HG03196 (cell line): ENCODE data around the gene CMTM2.
A peak's percentile ranks its signal among the peaks of the same experiment; 100 is the strongest.

Experiments
- ATAC-seq: cut with Tn5 transposase; IDR thresholded peaks from one replicate; pipeline ENCODE4 v1.9.1; 2021; ENCODE audit not compliant: unreplicated experiment

CMTM2 gene

DNA sequence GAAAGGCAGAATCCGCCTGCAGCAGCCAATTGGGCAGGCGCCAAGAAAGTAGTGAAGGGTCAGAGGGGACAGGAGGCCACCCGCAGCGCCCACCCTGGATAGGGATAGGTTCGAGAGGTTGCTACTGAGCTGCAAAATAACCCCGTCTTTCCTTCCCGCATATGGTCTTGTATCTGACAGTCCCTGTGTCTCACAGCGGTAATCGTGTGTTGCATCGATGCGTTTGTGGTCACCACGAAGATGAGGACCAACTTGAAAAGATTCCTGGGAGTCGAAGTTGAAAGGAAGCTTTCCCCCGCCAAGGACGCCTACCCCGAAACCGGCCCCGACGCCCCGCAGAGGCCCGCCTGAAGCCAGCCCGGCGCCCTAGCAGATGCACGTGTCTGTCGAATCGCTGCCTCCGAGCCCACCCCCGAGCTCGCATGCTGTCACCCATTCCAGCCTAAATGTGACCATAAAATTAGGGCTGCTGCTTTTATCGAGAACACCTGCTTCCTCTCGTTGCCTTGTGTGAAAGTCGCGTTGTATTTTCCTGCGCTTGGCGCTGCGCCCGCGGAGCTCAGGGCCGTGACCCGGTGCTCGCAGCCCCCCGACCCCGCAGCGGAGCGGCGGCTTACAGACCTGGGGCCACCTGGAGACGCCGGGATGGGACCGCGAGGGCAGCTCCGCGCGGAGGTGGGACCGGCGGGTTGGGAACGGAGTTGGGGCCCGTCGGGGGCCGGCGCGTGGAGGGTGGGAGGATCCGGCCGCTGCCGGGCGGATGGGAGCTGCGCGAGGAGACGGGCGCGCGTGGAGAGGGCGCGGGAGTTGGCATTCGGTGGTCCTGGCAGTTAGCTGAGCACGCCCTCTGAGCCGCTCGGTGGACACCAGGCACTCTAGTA is at the start of gene CMTM2:
Gene CMTM2 (plus strand): TSS at position 813 of the 881 bp plus-strand sequence. CDS start 145 bp downstream, outside the sequence.
- ATAC-seq, result no peak

- ATAC-seq, result no peak
Observed at GRCh38 chr16:66529475-66529874, 49.8 kb upstream of the CMTM2 start.

GRCh38 chr16:66534376-66534799 is 44.9 kb upstream of the CMTM2 start:
- ATAC-seq, result no peak

DNA sequence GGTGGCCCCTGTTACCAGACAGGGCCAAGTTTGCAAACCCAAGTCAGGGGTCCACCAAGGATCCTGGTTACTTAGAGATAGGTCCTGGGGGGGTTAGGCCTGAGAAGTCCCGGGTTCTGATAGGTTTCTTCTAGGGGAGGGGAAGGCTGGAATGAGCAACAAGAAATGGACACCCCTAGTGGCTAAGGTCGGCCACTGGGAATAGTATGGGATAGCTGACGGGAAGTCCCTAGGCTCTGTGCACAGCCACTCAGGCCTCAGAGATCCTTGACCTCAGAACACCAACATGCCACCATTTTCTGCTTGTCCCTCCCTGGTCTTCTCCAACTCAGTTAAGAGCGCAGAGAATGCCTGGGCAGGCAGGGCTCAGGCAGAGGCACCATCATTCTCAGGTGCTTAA is 42.7 kb upstream of the CMTM2 start:
- ATAC-seq, result no peak

DNA sequence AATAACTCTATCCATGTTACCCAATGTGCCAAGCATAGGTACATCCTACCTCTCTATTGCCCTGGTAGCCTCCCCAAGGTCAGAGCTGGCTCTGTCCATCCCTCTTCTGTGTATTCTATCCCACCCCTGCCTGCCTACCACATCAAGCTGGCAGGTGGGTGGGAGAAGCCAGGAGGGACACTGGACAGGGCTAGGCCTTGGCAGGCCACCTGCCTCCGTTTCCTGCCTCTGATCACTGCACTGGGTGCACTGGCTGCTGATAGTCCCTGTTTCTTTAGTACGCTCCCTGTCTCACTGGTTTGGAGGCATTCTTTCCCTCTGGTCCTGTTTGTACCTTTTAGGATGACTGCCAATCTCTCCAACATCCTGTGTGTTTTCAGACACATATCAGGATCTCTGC is 42.0 kb upstream of the CMTM2 start:
- ATAC-seq, result no peak

- no peak for ATAC-seq
Observed at GRCh38 chr16:66538910-66539309, 40.4 kb upstream of the CMTM2 start.

- ATAC-seq, result peak; percentile 73
Observed at GRCh38 chr16:66539623-66540469, 39.4 kb upstream of the CMTM2 start.

GRCh38 chr16:66541388-66542355 is 37.6 kb upstream of the CMTM2 start:
- ATAC-seq, result no peak

- ATAC-seq, result no peak
Observed at GRCh38 chr16:66542396-66542795, 36.9 kb upstream of the CMTM2 start.

DNA sequence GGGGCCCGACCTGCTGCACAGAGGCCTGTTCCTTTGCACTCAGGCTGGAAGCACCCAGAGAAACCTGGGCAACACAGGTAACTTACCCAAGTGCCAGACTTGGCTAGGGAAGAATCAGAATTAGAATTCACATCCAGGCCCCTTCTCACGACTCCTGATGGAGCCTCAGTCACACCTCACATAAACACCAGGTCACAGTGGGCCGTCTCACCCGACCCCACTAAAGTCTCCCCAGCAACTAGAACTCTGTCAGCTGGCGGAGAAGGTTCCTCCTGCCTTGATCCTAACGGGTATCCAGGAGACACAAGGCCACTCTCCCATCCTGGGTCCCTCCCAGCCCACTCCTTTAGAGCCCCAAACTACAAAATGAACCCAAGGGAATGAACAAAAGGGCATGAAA is 35.7 kb upstream of the CMTM2 start:
- ATAC-seq, result no peak

DNA sequence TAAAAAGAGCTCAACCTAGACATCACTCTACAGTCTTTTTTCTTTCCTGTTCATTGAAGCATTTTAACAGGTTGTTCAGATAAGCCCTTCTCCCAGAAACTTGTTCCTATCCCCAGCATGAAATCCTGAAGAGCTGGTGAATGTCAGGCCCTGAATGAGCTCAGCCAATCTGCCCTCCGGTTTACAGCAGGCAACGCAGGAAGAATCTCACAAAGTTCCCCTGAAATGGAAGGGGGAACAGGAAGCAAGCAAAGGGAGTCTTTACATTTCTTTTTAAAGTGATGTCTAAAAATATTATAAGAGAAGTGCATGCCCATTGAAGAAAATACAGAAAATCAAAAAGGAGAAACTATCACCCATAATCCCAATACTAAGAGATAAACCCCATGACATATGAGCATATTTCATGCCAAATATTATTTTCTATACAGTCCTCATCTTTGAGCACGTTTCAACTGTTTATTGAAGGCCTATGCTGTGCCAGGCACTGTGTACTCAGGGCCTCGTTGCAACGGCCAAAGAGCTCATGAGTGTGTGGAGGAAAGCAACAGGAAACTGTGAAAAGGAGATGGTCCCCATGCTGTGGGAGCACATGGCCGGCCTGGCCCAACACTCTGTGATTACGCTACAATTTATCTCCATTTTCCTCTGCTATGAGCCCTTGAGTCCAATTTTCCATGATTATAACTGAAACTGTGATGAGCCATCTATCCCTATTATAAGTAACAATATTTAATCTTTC is 35.1 kb upstream of the CMTM2 start:
- ATAC-seq, result no peak

GRCh38 chr16:66547101-66547989 is 31.9 kb upstream of the CMTM2 start:
- ATAC-seq, result no peak

GRCh38 chr16:66548068-66548467 is 31.2 kb upstream of the CMTM2 start:
- ATAC-seq, result no peak

DNA sequence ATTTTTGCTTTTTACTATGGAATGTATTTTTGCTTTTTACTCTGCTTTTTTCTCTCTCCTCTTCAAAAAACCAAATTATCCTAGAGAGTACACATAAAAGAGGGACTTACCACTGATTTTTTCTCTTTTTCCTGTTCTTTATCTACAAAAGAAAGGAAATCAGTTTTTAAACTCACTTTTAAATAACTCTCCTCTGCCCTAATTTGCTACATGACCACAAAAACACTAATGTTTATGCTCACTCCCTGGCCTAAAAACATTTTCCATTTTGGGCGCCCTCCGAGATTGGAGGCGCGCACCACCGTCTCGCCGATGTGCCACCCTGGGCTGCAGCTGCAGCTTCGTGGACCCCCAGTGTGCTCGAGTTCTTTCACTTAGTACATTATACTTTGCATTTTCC is 30.4 kb upstream of the CMTM2 start:
- no peak for ATAC-seq

DNA sequence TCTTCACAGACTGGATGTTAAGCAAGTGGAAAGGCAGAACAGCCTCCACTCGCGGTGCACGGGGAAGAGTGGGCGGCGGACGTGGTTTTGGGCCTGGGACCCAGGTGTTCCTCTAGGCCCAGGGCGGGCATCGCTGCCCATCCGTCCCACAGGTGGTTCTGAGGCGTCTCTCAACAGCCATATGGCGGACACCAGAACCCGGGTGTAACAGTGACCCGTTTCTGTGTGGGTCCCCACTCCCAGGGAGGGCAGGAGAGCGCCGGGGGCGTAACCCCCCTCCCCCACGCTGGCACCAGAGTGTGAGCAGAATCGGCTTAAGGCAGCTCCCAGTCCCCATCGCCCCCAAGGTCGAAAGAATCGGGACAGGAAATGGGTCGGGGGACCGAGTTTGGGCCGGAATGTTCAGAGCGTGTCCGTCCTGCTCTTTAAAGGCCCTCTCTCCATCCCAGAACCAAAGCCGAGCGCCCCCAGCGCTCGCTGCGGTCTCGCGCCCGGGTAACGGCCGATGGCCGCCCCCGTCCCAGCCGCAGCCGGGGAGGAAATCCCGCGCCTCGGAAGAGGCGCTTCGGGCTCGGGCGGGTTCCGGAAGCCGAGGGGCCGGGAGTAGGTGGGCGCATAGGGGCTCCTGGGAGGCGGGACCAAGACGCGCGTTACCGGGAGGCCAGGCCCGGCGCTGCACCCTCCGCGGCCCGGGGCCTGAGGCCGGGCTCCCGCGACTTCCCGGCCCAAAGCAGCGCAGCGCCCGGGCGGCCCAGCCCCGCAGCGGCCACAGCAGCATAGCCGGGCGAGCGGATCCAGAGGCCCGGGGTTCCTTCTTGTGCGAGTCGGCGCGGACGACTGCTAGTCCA is 29.8 kb upstream of the CMTM2 start, which contains the start of gene TK2:
Gene TK2 (minus strand): TSS at position 839 of the 848 bp plus-strand sequence. CDS start 61 bp downstream, at position 778.
- no peak for ATAC-seq

DNA sequence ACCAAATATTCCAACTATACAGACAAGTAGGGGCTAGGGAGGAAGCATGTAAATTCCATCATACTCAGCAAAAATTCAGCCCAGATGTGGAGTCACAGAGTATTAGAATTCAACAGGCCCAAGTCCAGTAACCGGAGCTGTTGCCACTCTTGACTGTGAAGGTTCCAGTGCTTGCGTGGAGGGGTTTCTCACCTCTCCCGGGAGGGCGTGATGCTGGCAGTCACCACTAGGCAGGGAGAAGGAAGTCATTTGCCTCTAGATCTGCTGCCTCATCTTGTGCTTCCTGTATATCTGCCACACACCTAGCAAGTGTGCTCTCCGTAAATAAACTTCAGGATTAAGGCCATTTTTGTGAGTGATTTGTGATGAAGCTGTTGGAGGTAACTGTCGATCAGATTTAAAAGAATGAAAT is 27.9 kb upstream of the CMTM2 start:
- ATAC-seq, result no peak

- no peak for ATAC-seq
Observed at GRCh38 chr16:66551788-66552285, 27.4 kb upstream of the CMTM2 start.
